ENCODE results near the gene MAP2.

Gene MAP2

DNA sequence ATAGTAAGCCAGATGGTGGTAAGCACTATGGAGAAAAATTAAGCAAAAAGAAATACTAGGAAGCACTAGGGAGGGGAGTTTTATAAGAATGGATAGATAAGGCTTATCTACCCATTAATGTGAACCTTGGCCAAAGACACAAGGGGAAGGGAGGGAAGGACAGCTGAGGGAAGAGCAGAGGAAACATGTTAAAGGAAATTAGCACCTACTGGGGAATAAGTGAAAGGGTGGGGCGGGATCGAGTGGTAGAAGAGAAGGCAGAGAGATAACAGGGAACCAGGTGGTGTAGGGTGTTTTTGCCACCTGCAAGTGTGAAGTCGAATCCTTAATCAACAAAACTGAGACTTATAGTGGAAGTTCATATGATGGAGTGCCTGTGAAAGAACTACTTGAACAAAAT is 349.5 kb downstream of the MAP2 start:
- no peak overlapping the region for H3K4me3 ChIP-seq (ENCODE audit: low read length)
- no peak for TF ChIP-seq ZNF274 (IDR thresholded peaks at IDR 0.05; ENCODE audit: low read depth, low read length)
